Stimulated activated CD8-positive, alpha-beta memory T cell treated with anti-CD3 and anti-CD28 coated beads, Interleukin-12 subunit alpha, Interleukin-12 subunit beta, amount 100 ng/mL, for 24 hours (primary cell): ENCODE results near the gene SGCA.

ENCODE experiments used
- DNase-seq: peaks from one replicate; pipeline ENCODE4 v3.0.0-alpha.2; 2020; ENCODE audit errors: extremely low read depth

Gene SGCA

GRCh38 chr17:50165867-50166517 lies at the start of gene SGCA:
Gene SGCA, plus strand, starts transcription at chr17:50166005. Its CDS starts 36 bp downstream, at chr17:50166041.
- DNase-seq: no peak

- DNase-seq: no peak
These were observed 48.4 kb upstream of the SGCA start for GRCh38 chr17:50117202-50118051.

GRCh38 chr17:50118076-50118827 lies 47.6 kb upstream of the SGCA start:
- DNase-seq: no peak

GRCh38 chr17:50118828-50119218 lies 47.0 kb upstream of the SGCA start:
- no peak for DNase-seq

GRCh38 chr17:50120475-50121253 lies 45.1 kb upstream of the SGCA start:
- DNase-seq: no peak

- DNase-seq: no peak
These were observed 42.9 kb upstream of the SGCA start for GRCh38 chr17:50122945-50123344.

- no peak for DNase-seq
These were observed 42.0 kb upstream of the SGCA start for GRCh38 chr17:50123649-50124349.

- DNase-seq: no peak
These were observed 40.3 kb upstream of the SGCA start for GRCh38 chr17:50125420-50125997.

GRCh38 chr17:50127697-50128361 lies 38.0 kb upstream of the SGCA start:
- DNase-seq: no peak

- DNase-seq: no peak
These were observed 37.1 kb upstream of the SGCA start for GRCh38 chr17:50128441-50129352.

- DNase-seq: no peak
These were observed 36.5 kb upstream of the SGCA start for GRCh38 chr17:50129353-50129727.

GRCh38 chr17:50129728-50130558 lies 35.9 kb upstream of the SGCA start, which contains the start of gene SAMD14:
Gene SAMD14, minus strand, starts transcription at chr17:50130160. Its CDS starts 5,201 bp downstream, at chr17:50124959.
- DNase-seq: no peak

GRCh38 chr17:50130559-50131305 lies 35.1 kb upstream of the SGCA start:
- no peak for DNase-seq

- DNase-seq: no peak
These were observed 33.6 kb upstream of the SGCA start for GRCh38 chr17:50132104-50132794.

GRCh38 chr17:50133028-50133768 lies 32.6 kb upstream of the SGCA start:
- DNase-seq: no peak

- DNase-seq: no peak
These were observed 32.1 kb upstream of the SGCA start for GRCh38 chr17:50133769-50134099.
